Fibroblast of villous mesenchyme (primary cell): ENCODE data around the gene GPX7. TPM values are rescaled to one million over a fixed set of nuclear protein-coding genes. Genes with fewer than 3 reads are reported as not detected.

Experiments
- DNase-seq: peaks from one replicate; pipeline ENCODE4 v3.0.0-alpha.2; 2010; ENCODE audit warnings: low read depth
- H3K4me3 ChIP-seq: 2 replicates; pipeline ENCODE4 v1.5.1; 2011; ENCODE audit warnings: low read depth, mild to moderate bottlenecking, low read length
- CTCF ChIP-seq: IDR thresholded peaks from 2 replicates; pipeline ENCODE4 v1.5.1; 2012; ENCODE audit warnings: low read depth, mild to moderate bottlenecking, low read length; ENCODE audit not compliant: insufficient read depth
- total RNA-seq: library from RNA; depleted of rRNA; stranded (reverse); fragments of >200 nt; gene quantifications from 2 replicates; pipeline ENCODE4 v1.2.3, GENCODE V29; 2012

GPX7 gene
- total RNA-seq, 1 donor, result 64.8 TPM

DNA sequence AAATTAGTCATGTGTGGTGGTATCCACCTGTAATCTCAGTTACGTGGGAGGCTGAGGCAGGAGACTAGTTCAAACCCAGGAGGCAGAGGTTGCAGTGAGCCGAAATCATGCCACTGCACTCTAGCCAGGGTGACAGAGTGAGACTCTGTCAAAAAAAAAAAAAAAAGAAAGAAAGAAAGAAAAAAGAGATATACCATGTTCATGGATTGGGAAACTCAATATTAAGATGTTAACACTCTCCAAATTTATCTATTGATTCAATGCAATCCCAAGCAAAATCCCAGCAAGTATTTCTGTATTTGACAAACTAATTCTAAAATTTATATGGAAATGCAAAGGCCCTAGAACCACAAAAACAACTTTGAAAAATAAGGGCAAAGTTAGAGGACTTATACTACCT, 19.8 kb downstream of the GPX7 start:
- no peak for TF ChIP-seq CTCF
- DNase-seq, result no peak
- no peak overlapping the region for H3K4me3 ChIP-seq

DNA sequence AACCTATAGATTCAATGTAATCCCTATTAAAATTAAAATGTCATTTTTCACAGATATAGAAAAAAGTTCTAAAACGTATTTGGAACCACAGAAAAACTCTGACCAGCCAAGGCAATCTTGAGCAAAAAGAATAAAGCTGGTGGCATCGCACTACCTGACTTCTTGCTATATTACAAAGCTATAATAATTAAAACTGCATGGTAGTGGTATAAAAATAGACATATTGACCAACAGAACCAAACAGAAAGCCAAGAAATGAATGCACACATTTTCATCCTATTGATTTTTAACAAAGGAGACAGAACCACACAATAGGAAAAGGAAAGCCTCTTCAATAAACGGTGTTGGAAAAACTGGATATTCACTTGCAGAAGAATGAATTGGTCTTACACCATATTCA, 21.6 kb downstream of the GPX7 start:
- no peak for TF ChIP-seq CTCF
- no peak for DNase-seq
- no peak overlapping the region for H3K4me3 ChIP-seq

- no peak for TF ChIP-seq CTCF
- H3K4me3 ChIP-seq, result no peak overlapping the region
- no peak for DNase-seq
Measured at GRCh38 chr1:52627028-52627427, 24.9 kb downstream of the GPX7 start.

DNA sequence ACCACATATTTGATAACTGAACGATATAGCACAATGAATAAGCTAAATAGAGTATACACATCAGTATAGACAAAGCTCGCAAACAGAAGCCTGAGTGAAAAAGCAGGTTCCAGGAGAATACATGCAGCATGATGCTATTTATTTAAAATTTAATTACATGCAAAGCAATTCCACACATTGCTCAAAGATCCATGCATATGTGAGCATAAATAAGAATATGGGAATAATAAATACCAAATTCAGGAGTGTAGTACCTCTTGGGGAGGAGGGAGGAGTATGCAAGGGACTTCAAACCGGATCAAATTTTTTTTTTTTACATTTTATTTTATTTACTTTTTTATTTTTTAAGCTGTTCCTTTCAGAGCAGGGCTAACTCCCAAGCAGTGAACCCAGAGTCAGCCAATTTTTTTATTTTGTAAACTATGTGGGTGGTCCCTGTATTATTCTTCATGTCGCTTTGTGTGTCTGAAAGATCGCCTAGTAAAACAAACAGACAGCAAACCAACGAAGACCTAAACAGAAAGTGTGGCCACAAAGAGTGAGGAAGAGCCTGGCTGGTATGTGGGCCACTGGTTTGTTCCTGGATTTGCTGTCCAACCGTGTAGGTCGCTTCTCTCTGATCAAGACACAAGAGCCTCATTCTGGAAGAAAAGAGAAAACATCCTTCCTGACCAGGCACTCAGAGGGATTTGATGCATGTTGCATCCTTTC, 26.6 kb downstream of the GPX7 start:
- H3K4me3 ChIP-seq, result no peak overlapping the region
- DNase-seq, result no peak
- TF ChIP-seq CTCF, result no peak

DNA sequence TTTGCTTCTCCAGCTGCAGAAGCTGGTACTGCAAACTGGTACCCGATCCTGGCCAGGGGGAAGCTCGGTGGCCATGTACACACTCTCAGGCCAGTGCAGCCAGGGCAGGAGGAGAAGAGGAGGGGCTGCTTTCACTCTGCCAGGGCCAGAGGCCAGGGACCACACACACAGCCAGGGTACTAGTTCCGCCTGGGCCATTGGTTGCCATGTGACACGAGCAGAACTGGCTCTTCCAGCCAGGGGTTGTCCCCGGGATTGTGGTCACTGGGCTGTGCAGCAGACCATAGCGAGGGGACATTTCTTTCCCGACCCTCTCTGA, 27.1 kb downstream of the GPX7 start:
- DNase-seq, result no peak
- no peak overlapping the region for H3K4me3 ChIP-seq
- TF ChIP-seq CTCF, result no peak

DNA sequence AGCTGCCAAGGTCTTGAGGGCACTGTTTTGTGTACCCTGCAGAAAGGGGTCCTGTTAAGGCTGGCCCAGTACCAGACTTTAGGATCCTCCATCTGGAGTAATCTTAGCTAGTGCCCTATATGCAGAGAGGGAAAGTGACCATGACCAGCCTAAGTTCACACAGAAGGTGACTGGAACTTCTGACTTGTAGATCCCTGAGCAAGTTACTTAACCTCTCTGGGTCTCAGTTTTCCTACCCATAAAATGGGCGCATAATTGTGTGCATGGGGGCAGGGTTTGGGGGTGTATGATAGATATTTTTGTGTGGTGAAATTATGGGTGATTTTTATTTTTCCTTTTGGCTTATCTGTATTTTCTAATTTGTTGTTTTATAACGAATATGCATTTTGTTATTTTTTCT, 27.5 kb downstream of the GPX7 start:
- TF ChIP-seq CTCF, result no peak
- no peak for DNase-seq
- no peak overlapping the region for H3K4me3 ChIP-seq

GRCh38 chr1:52631759-52632331, 29.7 kb downstream of the GPX7 start:
- TF ChIP-seq CTCF, result no peak
- no peak overlapping the region for H3K4me3 ChIP-seq
- no peak for DNase-seq
